ENCODE results near the gene RAD52. TPM values are rescaled to one million over a fixed set of nuclear protein-coding genes. Genes with fewer than 3 reads are reported as not detected.

RAD52 gene
- total RNA-seq, 4 donors from 2014 or later, result 26.9 to 61.5 (median 27.9) TPM

DNA sequence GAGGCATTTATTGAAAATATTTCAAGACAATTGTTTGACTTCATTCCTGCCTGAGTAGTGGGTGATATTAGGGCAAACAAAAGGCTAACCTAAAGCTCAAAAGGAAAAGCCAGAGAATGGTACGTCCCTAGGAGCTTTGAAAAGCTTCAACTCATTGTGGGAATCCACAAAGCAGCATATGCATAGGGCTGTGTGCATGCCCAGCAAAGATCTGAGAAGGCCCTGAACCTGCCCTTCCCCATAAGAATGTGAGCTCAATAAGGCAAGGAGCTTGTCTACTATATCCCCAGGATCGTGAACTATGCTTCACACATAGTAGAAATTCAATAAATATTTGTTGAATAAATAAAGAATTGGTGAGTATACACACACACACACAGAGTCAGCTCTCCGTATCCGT lies 19.1 kb upstream of the RAD52 start:
- no peak overlapping the region for H3K4me3 ChIP-seq
- H3K9me3 ChIP-seq, result no peaks in the 10 kb centered on the region
- WGBS, 2 donors, result 49 to 62% methylated on average over 4 of the region's 4 CpGs
- H3K36me3 ChIP-seq, result no peaks in the 10 kb centered on the region
- no peaks in the 10 kb centered on the region for H3K27me3 ChIP-seq
- H3K4me1 ChIP-seq, result no peaks in the 10 kb centered on the region
- TF ChIP-seq, protein P1, sequence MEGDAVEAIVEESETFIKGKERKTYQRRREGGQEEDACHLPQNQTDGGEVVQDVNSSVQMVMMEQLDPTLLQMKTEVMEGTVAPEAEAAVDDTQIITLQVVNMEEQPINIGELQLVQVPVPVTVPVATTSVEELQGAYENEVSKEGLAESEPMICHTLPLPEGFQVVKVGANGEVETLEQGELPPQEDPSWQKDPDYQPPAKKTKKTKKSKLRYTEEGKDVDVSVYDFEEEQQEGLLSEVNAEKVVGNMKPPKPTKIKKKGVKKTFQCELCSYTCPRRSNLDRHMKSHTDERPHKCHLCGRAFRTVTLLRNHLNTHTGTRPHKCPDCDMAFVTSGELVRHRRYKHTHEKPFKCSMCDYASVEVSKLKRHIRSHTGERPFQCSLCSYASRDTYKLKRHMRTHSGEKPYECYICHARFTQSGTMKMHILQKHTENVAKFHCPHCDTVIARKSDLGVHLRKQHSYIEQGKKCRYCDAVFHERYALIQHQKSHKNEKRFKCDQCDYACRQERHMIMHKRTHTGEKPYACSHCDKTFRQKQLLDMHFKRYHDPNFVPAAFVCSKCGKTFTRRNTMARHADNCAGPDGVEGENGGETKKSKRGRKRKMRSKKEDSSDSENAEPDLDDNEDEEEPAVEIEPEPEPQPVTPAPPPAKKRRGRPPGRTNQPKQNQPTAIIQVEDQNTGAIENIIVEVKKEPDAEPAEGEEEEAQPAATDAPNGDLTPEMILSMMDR (IDR thresholded peaks at IDR 0.05), result no peak
- TF ChIP-seq EP300 (IDR thresholded peaks at IDR 0.05), result no peak
- TF ChIP-seq POLR2A (IDR thresholded peaks at IDR 0.05), result no peak
- H3K27ac ChIP-seq, result no peak overlapping the region
- no peak for DNase-seq (ENCODE audit: low spot score in 2 of 2)

GRCh38 chr12:967641-968040 lies 18.1 kb upstream of the RAD52 start:
- 85 to 92% methylated on average over 9 of the region's 9 CpGs for WGBS, 2 donors
- H3K27ac ChIP-seq, result no peak overlapping the region
- H3K9me3 ChIP-seq, result no peaks in the 10 kb centered on the region
- TF ChIP-seq POLR2A (IDR thresholded peaks at IDR 0.05), result no peak
- TF ChIP-seq EP300 (IDR thresholded peaks at IDR 0.05), result no peak
- TF ChIP-seq, protein P1 (IDR thresholded peaks at IDR 0.05), result no peak
- no peaks in the 10 kb centered on the region for H3K4me1 ChIP-seq
- H3K36me3 ChIP-seq, result no peaks in the 10 kb centered on the region
- no peak overlapping the region for H3K4me3 ChIP-seq
- no peak for DNase-seq (ENCODE audit: low spot score in 2 of 2)
- H3K27me3 ChIP-seq, result no peaks in the 10 kb centered on the region

GRCh38 chr12:966724-967123 lies 17.2 kb upstream of the RAD52 start:
- H3K27me3 ChIP-seq, result no peaks in the 10 kb centered on the region
- no peak for DNase-seq (ENCODE audit: low spot score in 2 of 2)
- no peaks in the 10 kb centered on the region for H3K9me3 ChIP-seq
- TF ChIP-seq POLR2A (IDR thresholded peaks at IDR 0.05) (no peak), EP300 (IDR thresholded peaks at IDR 0.05) (no peak)
- TF ChIP-seq, protein P1 (IDR thresholded peaks at IDR 0.05), result no peak
- no peak overlapping the region for H3K27ac ChIP-seq
- no peaks in the 10 kb centered on the region for H3K36me3 ChIP-seq
- no peak overlapping the region for H3K4me3 ChIP-seq
- WGBS, 2 donors, result 44 to 49% methylated on average over 6 of the region's 6 CpGs
- H3K4me1 ChIP-seq, result no peaks in the 10 kb centered on the region

DNA sequence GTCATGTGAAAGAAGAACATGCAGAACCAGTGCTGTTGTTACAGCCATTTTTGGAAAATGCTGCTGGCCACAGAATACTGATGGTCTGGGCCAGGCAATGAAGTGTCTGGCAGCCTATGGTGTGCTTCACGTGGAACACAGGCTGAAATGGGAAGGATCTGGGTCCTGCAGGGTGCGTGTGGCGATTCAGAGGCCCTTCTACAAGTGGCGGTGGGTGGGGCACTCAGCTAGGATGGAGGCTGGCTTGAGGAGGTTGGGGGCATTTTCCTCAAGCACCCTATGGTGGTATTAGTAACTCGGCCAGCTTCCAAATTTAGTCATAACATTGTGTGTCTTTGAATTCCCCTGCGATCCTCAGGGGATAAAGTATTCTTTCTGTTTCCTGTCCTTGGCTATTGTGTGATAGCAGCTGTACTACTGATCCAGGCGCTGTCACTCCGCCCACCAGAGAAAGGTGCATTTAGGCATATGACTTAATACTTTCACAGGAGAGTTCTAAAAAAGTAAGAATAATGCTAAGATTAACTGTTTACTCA lies 9.2 kb upstream of the RAD52 start:
- H3K27ac ChIP-seq, result no peak overlapping the region
- 59 to 63% methylated on average over 7 of the region's 8 CpGs for WGBS, 2 donors
- DNase-seq (ENCODE audit: low spot score in 2 of 2), result no peak
- H3K4me1 ChIP-seq, result no peaks in the 10 kb centered on the region
- no peaks in the 10 kb centered on the region for H3K9me3 ChIP-seq
- no peak overlapping the region for H3K4me3 ChIP-seq
- H3K27me3 ChIP-seq, result no peaks in the 10 kb centered on the region
- TF ChIP-seq, protein P1 (IDR thresholded peaks at IDR 0.05), result no peak
- TF ChIP-seq EP300 (IDR thresholded peaks at IDR 0.05), result no peak
- no peak for TF ChIP-seq POLR2A (IDR thresholded peaks at IDR 0.05)
- H3K36me3 ChIP-seq, result no peaks in the 10 kb centered on the region

- TF ChIP-seq, protein P1 (IDR thresholded peaks at IDR 0.05), result no peak
- TF ChIP-seq POLR2A (IDR thresholded peaks at IDR 0.05) (no peak), EP300 (IDR thresholded peaks at IDR 0.05) (no peak)
- Histone ChIP-seq H3K36me3 (no peaks in the 10 kb centered on the region), H3K9me3 (no peaks in the 10 kb centered on the region), H3K27ac (no peak overlapping the region), H3K27me3 (no peaks in the 10 kb centered on the region), H3K4me3 (no peak overlapping the region), H3K4me1 (no peaks in the 10 kb centered on the region)
- 92 to 94% methylated on average over 6 of the region's 6 CpGs for WGBS, 2 donors
- DNase-seq (ENCODE audit: low spot score in 2 of 2), result no peak
These were observed 6.4 kb upstream of the RAD52 start for GRCh38 chr12:955939-956338.
